Hypothalamus (tissue), 51 donors: ENCODE measurements around the gene ESPNL.

ENCODE experiments used
- DNase-seq, 51 donors: peaks; one replicate each; lab custom pipeline; 2025; lab: John Stamatoyannopoulos, UW

Gene ESPNL

GRCh38 chr2:238097988-238098871 lies 1.9 kb upstream of the ESPNL start:
- peak in 3 of 51 donors; percentile 3 to 52 (median 46) for DNase-seq

- no peak for DNase-seq
These were observed 1.0 kb upstream of the ESPNL start for GRCh38 chr2:238098901-238099713.

- DNase-seq = no peak
These were observed 459 bp upstream of the ESPNL start for GRCh38 chr2:238099714-238100048.

GRCh38 chr2:238100821-238101771 lies 956 bp downstream of the ESPNL start:
- no peak for DNase-seq

GRCh38 chr2:238101891-238102841 lies 2.0 kb downstream of the ESPNL start:
- DNase-seq = no peak

- DNase-seq = no peak
These were observed 2.7 kb downstream of the ESPNL start for GRCh38 chr2:238102865-238103264.

- DNase-seq = no peak
These were observed 3.5 kb downstream of the ESPNL start for GRCh38 chr2:238103465-238104225.

- DNase-seq = no peak
These were observed 4.1 kb downstream of the ESPNL start for GRCh38 chr2:238104226-238104690.

- DNase-seq = no peak
These were observed 4.7 kb downstream of the ESPNL start for GRCh38 chr2:238104691-238105371.

- DNase-seq = no peak
These were observed 5.6 kb downstream of the ESPNL start for GRCh38 chr2:238105506-238106338.

- no peak for DNase-seq
These were observed 6.2 kb downstream of the ESPNL start for GRCh38 chr2:238106339-238106697.

GRCh38 chr2:238106698-238107524 lies 6.8 kb downstream of the ESPNL start:
- no peak for DNase-seq

- DNase-seq = peak in 1 of 51 donors; percentile 14
These were observed 7.6 kb downstream of the ESPNL start for GRCh38 chr2:238107525-238108422.

- no peak for DNase-seq
These were observed 8.5 kb downstream of the ESPNL start for GRCh38 chr2:238108423-238109183.
